Neural progenitor cell (in vitro differentiated cells): Measurements from ENCODE around the gene TNRC6C. TPM values are rescaled to one million over a fixed set of nuclear protein-coding genes. Genes with fewer than 3 reads are reported as not detected.
"Not testable (repeated sequence)": the region's sequence is repeated elsewhere in the genome, so short reads cannot be mapped to it uniquely, and the experiment has no call there.

ENCODE experiments used
- DNase-seq: peaks from one replicate; pipeline ENCODE4 v3.0.0-alpha.2; 2016; ENCODE audit warnings: low spot score
- H2AFZ ChIP-seq: fragments of 200-600 bp; sonication (generic); replicated peaks from 2 replicates; pipeline ENCODE4 v1.6.1; 2016; ENCODE audit warnings: antibody characterized with exemption
- H3F3A ChIP-seq: fragments of 200-600 bp; sonication (generic); 2 replicates; pipeline ENCODE4 v1.6.1; 2016; ENCODE audit warnings: antibody characterized with exemption, low read depth
- H3K27ac ChIP-seq: fragments of 200-600 bp; sonication (generic); 2 replicates; pipeline ENCODE4 v1.5.1; 2016; ENCODE audit warnings: mild to moderate bottlenecking
- H3K27me3 ChIP-seq: fragments of 200-600 bp; sonication (generic); 2 replicates; pipeline ENCODE4 v1.6.1; 2016; ENCODE audit warnings: mild to moderate bottlenecking, moderate library complexity
- H3K36me3 ChIP-seq: fragments of 200-600 bp; sonication (generic); 2 replicates; pipeline ENCODE4 v1.5.1; 2016
- H3K4me1 ChIP-seq: fragments of 200-600 bp; sonication (generic); 2 replicates; pipeline ENCODE4 v1.6.1; 2016; ENCODE audit warnings: mixed run types
- H3K4me2 ChIP-seq: fragments of 200-600 bp; sonication (generic); 2 replicates; pipeline ENCODE4 v1.6.1; 2016
- H3K4me3 ChIP-seq: fragments of 200-600 bp; sonication (generic); 2 replicates; pipeline ENCODE4 v1.5.1; 2016
- H3K79me2 ChIP-seq: fragments of 200-600 bp; sonication (generic); 2 replicates; pipeline ENCODE4 v1.6.1; 2016; ENCODE audit warnings: low read depth
- H3K9ac ChIP-seq: fragments of 200-600 bp; sonication (generic); 2 replicates; pipeline ENCODE4 v1.6.1; 2016
- H3K9me3 ChIP-seq: fragments of 200-600 bp; sonication (generic); 2 replicates; pipeline ENCODE4 v1.5.1; 2016; ENCODE audit warnings: low read depth
- H4K20me1 ChIP-seq: fragments of 200-600 bp; sonication (generic); 2 replicates; pipeline ENCODE4 v1.6.1; 2016; ENCODE audit warnings: low read depth
- H3K27ac Mint-ChIP-seq: 3 replicates; pipeline ENCODE4 v1.8.0; 2021; ENCODE audit warnings: mixed read lengths
- H3K27me3 Mint-ChIP-seq: 2 replicates; pipeline ENCODE4 v1.8.0; 2022; ENCODE audit warnings: low read depth, mild to moderate bottlenecking, inconsistent platforms, moderate library complexity, mixed read lengths; ENCODE audit not compliant: insufficient read depth
- H3K36me3 Mint-ChIP-seq: 3 replicates; pipeline ENCODE4 v1.8.0; 2021; ENCODE audit warnings: mixed read lengths
- H3K4me1 Mint-ChIP-seq: 3 replicates; pipeline ENCODE4 v1.8.0; 2021; ENCODE audit warnings: mixed read lengths
- H3K4me3 Mint-ChIP-seq: 3 replicates; pipeline ENCODE4 v1.8.0; 2021; ENCODE audit warnings: mild to moderate bottlenecking, moderate library complexity, mixed read lengths
- H3K9me3 Mint-ChIP-seq: 3 replicates; pipeline ENCODE4 v1.8.0; 2020; ENCODE audit warnings: mixed read lengths
- CTCF ChIP-seq: fragments of 200-600 bp; sonication (generic); IDR thresholded peaks from 2 replicates; pipeline ENCODE4 v1.5.1; 2017; ENCODE audit warnings: antibody characterized with exemption, mild to moderate bottlenecking
- EZH2 ChIP-seq: fragments of 200-600 bp; sonication (generic); IDR thresholded peaks from 2 replicates; pipeline ENCODE4 v1.6.1; 2017; ENCODE audit warnings: antibody characterized with exemption, mild to moderate bottlenecking, moderate library complexity
- EZH2phosphoT487 ChIP-seq: fragments of 200-600 bp; sonication (generic); IDR thresholded peaks from 2 replicates; pipeline ENCODE4 v1.6.1; 2017; ENCODE audit warnings: antibody characterized with exemption
- total RNA-seq: library from RNA; depleted of rRNA; stranded (reverse); fragments of >200 nt; gene quantifications from 2 replicates; pipeline ENCODE4 v1.2.3, GENCODE V29; 2015; ENCODE audit warnings: low replicate concordance

TNRC6C gene
- total RNA-seq, 1 donor from 2014 or later: 14.9 TPM

GRCh38 chr17:78114831-78115723, 156.6 kb downstream of the TNRC6C start:
- Mint-ChIP-seq H3K27ac (no peak overlapping the region), H3K27me3 (peaks cover 4% of the 10 kb centered on the region), H3K9me3 (no peaks in the 10 kb centered on the region), H3K4me3 (no peak overlapping the region), H3K36me3 (no peaks in the 10 kb centered on the region), H3K4me1 (no peaks in the 10 kb centered on the region)
- H3K27ac ChIP-seq: no peak overlapping the region
- no peaks in the 10 kb centered on the region for H3F3A ChIP-seq
- no peaks in the 10 kb centered on the region for H4K20me1 ChIP-seq
- no peak for DNase-seq
- H3K4me3 ChIP-seq: no peak overlapping the region
- no peaks in the 10 kb centered on the region for H3K79me2 ChIP-seq
- no peaks in the 10 kb centered on the region for H3K36me3 ChIP-seq
- H3K27me3 ChIP-seq: no peaks in the 10 kb centered on the region
- H2AFZ ChIP-seq: no peak overlapping the region
- TF ChIP-seq EZH2phosphoT487: no peak
- no peak for TF ChIP-seq EZH2
- TF ChIP-seq CTCF: no peak
- H3K4me1 ChIP-seq: no peaks in the 10 kb centered on the region
- H3K4me2 ChIP-seq: no peak overlapping the region
- H3K9ac ChIP-seq: no peak overlapping the region
- H3K9me3 ChIP-seq: no peaks in the 10 kb centered on the region

- not testable (repeated sequence) for H2AFZ ChIP-seq, H3K4me3 ChIP-seq, H3K4me1 Mint-ChIP-seq, H3K4me1 ChIP-seq, H3K27me3 Mint-ChIP-seq, H3F3A ChIP-seq, DNase-seq, H3K4me2 ChIP-seq, H3K27ac ChIP-seq, H3K36me3 Mint-ChIP-seq, H3K27ac Mint-ChIP-seq, H3K9me3 Mint-ChIP-seq, H4K20me1 ChIP-seq, H3K4me3 Mint-ChIP-seq, H3K9me3 ChIP-seq, H3K9ac ChIP-seq, H3K27me3 ChIP-seq, H3K79me2 ChIP-seq, H3K36me3 ChIP-seq
These were observed 157.3 kb downstream of the TNRC6C start for GRCh38 chr17:78115803-78116202.

GRCh38 chr17:78116411-78116810, 157.9 kb downstream of the TNRC6C start:
- H3K9me3 Mint-ChIP-seq: no peaks in the 10 kb centered on the region
- no peak overlapping the region for H3K27ac Mint-ChIP-seq
- no peak overlapping the region for H3K4me3 ChIP-seq
- H3K36me3 Mint-ChIP-seq: no peaks in the 10 kb centered on the region
- no peak overlapping the region for H2AFZ ChIP-seq
- H3K36me3 ChIP-seq: no peaks in the 10 kb centered on the region
- no peaks in the 10 kb centered on the region for H3K79me2 ChIP-seq
- DNase-seq: no peak
- no peaks in the 10 kb centered on the region for H3F3A ChIP-seq
- no peak for TF ChIP-seq CTCF
- no peak for TF ChIP-seq EZH2
- TF ChIP-seq EZH2phosphoT487: no peak
- H3K4me3 Mint-ChIP-seq: no peak overlapping the region
- H3K27me3 ChIP-seq: no peaks in the 10 kb centered on the region
- H3K9me3 ChIP-seq: no peaks in the 10 kb centered on the region
- H3K4me1 ChIP-seq: no peaks in the 10 kb centered on the region
- no peak overlapping the region for H3K9ac ChIP-seq
- no peak overlapping the region for H3K4me2 ChIP-seq
- no peaks in the 10 kb centered on the region for H3K4me1 Mint-ChIP-seq
- H4K20me1 ChIP-seq: no peaks in the 10 kb centered on the region
- H3K27me3 Mint-ChIP-seq: peaks cover 3% of the 10 kb centered on the region
- H3K27ac ChIP-seq: no peak overlapping the region
